Keratinocyte (primary cell): ENCODE data around the gene LRP3. TPM values are rescaled to one million over a fixed set of nuclear protein-coding genes. Genes with fewer than 3 reads are reported as not detected.

Source experiments
- DNase-seq: peaks from one replicate; pipeline ENCODE4 v3.0.0-alpha.2; 2011; ENCODE audit warnings: low read depth, missing footprints, low spot score
- FAIRE-seq: peaks from 2 replicates; lab custom pipeline; 2011; peaks lifted over from hg19 to GRCh38; lab: Jason Lieb, UNC
- H2AFZ ChIP-seq: 2 replicates; pipeline ENCODE4 v1.6.0; 2012; ENCODE audit warnings: low read length, control low read depth, inconsistent platforms; ENCODE audit not compliant: control insufficient read depth
- H3K27ac ChIP-seq: 2 replicates; pipeline ENCODE4 v1.5.1; 2011; ENCODE audit warnings: low read length; ENCODE audit not compliant: control insufficient read depth, insufficient read depth
- H3K27me3 ChIP-seq: 3 replicates; pipeline ENCODE4 v1.6.0; 2011; ENCODE audit warnings: low read length; ENCODE audit not compliant: control insufficient read depth, insufficient read depth; ENCODE audit errors: extremely low read depth
- H3K36me3 ChIP-seq, 2 experiments: 2 replicates in 1 of 2; 3 replicates in 1 of 2; pipeline ENCODE4 v1.5.1; 2011; ENCODE audit warnings: low read length in 2 of 2, mild to moderate bottlenecking in 1 of 2; ENCODE audit not compliant: control insufficient read depth in 2 of 2, insufficient read depth in 2 of 2; ENCODE audit errors: extremely low read depth in 1 of 2
- H3K4me1 ChIP-seq: 3 replicates; pipeline ENCODE4 v1.5.1; 2011; ENCODE audit warnings: low read length; ENCODE audit not compliant: control insufficient read depth, insufficient read depth; ENCODE audit errors: extremely low read depth
- H3K4me2 ChIP-seq: 3 replicates; pipeline ENCODE4 v1.6.0; 2011; ENCODE audit warnings: low read depth, low read length; ENCODE audit not compliant: control insufficient read depth, insufficient read depth; ENCODE audit errors: extremely low read depth
- H3K4me3 ChIP-seq, 3 experiments: fragments of 200-600 bp in 1 of 3; sonication (generic) in 1 of 3; 2 replicates in 2 of 3; 3 replicates in 1 of 3; pipeline ENCODE4 v1.5.1; 2011 to 2016; ENCODE audit warnings: low read length in 3 of 3, mild to moderate bottlenecking in 3 of 3, control low read depth in 2 of 3, inconsistent platforms in 1 of 3, low read depth in 1 of 3, mixed read lengths in 1 of 3, mixed run types in 1 of 3, moderate library complexity in 1 of 3; ENCODE audit not compliant: control insufficient read depth in 2 of 3, insufficient read depth in 2 of 3; ENCODE audit errors: extremely low read depth in 1 of 3
- H3K79me2 ChIP-seq: 2 replicates; pipeline ENCODE4 v1.6.0; 2012; ENCODE audit warnings: low read length; ENCODE audit not compliant: control insufficient read depth, insufficient read depth
- H3K9ac ChIP-seq: 3 replicates; pipeline ENCODE4 v1.6.0; 2011; ENCODE audit warnings: low read length; ENCODE audit not compliant: control insufficient read depth, insufficient read depth; ENCODE audit errors: extremely low read depth
- H3K9me1 ChIP-seq: 3 replicates; pipeline ENCODE4 v1.6.0; 2011; ENCODE audit warnings: low read length; ENCODE audit not compliant: control insufficient read depth, insufficient read depth; ENCODE audit errors: extremely low read depth
- H3K9me3 ChIP-seq: 2 replicates; pipeline ENCODE4 v1.5.1; 2012; ENCODE audit warnings: low read depth, low read length; ENCODE audit not compliant: control insufficient read depth
- H4K20me1 ChIP-seq: 3 replicates; pipeline ENCODE4 v1.6.0; 2011; ENCODE audit warnings: low read length; ENCODE audit not compliant: control insufficient read depth, insufficient read depth; ENCODE audit errors: extremely low read depth
- EZH2 ChIP-seq: IDR thresholded peaks from one replicate; pipeline ENCODE4 v1.6.1; 2012; ENCODE audit warnings: inconsistent platforms, mild to moderate bottlenecking, low read length, moderate library complexity
- dilution Hi-C: fragments of 300-500 bp; cut with MboI; formaldehyde crosslinking; loops from one replicate; pipeline ENCODE4 v1.7.0; 2020; ENCODE audit warnings: low sequenced_read_pairs; ENCODE audit not compliant: extremely low pct_ligation_motif_present
- polyA plus RNA-seq, 5 experiments: library from polyadenylated mRNA; depleted of rRNA in 3 of 5; stranded (reverse) in 3 of 5; stranded (forward) in 1 of 5; unstranded in 1 of 5; fragments of >200 nt; gene quantifications; 1 replicate in 1 of 5; 2 replicates in 3 of 5; 3 replicates in 1 of 5; pipeline versions ENCODE4 v1.2.1 to v1.2.3, GENCODE V29; 2011 to 2012; ENCODE audit warnings: missing spikeins in 2 of 5, low read depth in 1 of 5, low replicate concordance in 1 of 5
- TF ChIP-seq, protein P1 (sequence below), 3 experiments: IDR thresholded peaks in 1 of 3; conservative IDR thresholded peaks in 1 of 3; optimal IDR thresholded peaks in 1 of 3; 2 replicates in 2 of 3; 3 replicates in 1 of 3; pipeline versions ENCODE3 to v1.5.1; 2011; ENCODE audit warnings: low read length in 3 of 3, mild to moderate bottlenecking in 3 of 3, moderate library complexity in 2 of 3, control low read depth in 1 of 3, inconsistent platforms in 1 of 3; ENCODE audit not compliant: insufficient read depth in 2 of 3; ENCODE audit errors: extremely low read depth in 1 of 3

LRP3 gene
- polyA plus RNA-seq, 1 donor (not counting 4 experiments of a cell fraction or from before 2014, with no cell fraction given), result 5.0 TPM

DNA sequence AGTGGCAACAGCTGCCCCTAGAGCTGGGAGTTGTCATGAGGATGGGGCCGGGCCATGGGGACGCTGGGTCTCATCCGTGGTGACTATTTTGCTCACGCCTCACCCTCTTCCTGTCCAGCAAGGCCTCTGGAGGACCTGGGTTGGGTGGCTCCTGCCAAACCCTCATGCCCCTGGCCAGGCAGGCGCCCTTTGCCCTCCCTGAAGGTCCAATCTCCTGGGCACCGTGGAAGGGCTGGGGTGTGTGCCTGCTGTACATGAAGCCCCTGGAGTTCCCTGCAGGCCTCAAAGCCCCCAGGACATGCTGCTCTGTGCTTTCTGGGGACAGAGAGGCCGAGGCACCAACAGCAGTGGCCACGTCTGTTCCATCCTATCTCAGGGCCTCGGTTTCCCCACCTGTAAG lies 13.8 kb downstream of the LRP3 start:
- Histone ChIP-seq H3K4me3 (no peak overlapping the region), H3K79me2 (no peaks in the 10 kb centered on the region), H3K9me1 (no peaks in the 10 kb centered on the region), H2AFZ (no peak overlapping the region), H3K9me3 (no peaks in the 10 kb centered on the region), H3K4me1 (no peaks in the 10 kb centered on the region), H4K20me1 (no peaks in the 10 kb centered on the region), H3K36me3 (peaks cover 0 to 6% of the 10 kb centered on the region in 2 experiments), H3K9ac (no peak overlapping the region), H3K27ac (no peak overlapping the region), H3K4me2 (no peak overlapping the region), H3K27me3 (no peaks in the 10 kb centered on the region)
- dilution Hi-C loops, result no loop called here
- TF ChIP-seq, protein P1, sequence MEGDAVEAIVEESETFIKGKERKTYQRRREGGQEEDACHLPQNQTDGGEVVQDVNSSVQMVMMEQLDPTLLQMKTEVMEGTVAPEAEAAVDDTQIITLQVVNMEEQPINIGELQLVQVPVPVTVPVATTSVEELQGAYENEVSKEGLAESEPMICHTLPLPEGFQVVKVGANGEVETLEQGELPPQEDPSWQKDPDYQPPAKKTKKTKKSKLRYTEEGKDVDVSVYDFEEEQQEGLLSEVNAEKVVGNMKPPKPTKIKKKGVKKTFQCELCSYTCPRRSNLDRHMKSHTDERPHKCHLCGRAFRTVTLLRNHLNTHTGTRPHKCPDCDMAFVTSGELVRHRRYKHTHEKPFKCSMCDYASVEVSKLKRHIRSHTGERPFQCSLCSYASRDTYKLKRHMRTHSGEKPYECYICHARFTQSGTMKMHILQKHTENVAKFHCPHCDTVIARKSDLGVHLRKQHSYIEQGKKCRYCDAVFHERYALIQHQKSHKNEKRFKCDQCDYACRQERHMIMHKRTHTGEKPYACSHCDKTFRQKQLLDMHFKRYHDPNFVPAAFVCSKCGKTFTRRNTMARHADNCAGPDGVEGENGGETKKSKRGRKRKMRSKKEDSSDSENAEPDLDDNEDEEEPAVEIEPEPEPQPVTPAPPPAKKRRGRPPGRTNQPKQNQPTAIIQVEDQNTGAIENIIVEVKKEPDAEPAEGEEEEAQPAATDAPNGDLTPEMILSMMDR (optimal IDR thresholded peaks at IDR 0.05 in 1 of 3, IDR thresholded peaks at IDR 0.05 in 1 of 3, conservative IDR thresholded peaks at IDR 0.05 in 1 of 3; ENCODE audit: extremely low read depth in 1 of 3, insufficient read depth in 2 of 3, low read length in 3 of 3), result no peak
- no peak for TF ChIP-seq EZH2
- DNase-seq (no peak), FAIRE-seq (no peak)

DNA sequence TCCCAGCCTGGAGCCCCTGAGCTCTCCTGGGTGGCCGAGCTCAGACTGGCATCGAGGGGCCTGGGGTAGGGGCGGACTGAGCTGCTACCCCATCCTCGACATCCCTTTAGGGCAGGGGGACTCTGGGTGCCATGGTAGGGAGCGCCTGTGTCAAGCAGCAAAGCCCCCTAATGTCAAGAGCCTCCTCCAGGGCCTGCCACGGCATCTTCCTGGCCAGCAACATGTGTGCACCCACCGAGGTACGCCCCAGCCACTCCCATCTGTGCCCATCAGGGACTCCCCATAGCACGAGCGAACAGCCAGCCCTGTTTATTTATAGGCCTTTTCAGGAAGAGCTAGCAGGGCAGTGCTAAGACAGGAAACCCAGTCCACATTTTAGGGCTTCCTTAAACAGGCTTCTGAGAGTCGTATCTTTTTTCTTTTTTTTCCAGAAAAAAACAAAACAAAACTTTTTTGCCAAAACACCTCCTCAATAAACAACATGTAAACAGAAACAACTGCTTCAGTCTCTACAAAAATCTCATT lies 14.3 kb downstream of the LRP3 start:
- Histone ChIP-seq H3K9me1 (no peaks in the 10 kb centered on the region), H3K27me3 (no peaks in the 10 kb centered on the region), H3K9ac (no peak overlapping the region), H3K4me3 (no peak overlapping the region), H3K36me3 (peaks cover 0 to 5% of the 10 kb centered on the region in 2 experiments), H3K27ac (no peak overlapping the region), H3K4me2 (no peak overlapping the region), H4K20me1 (no peaks in the 10 kb centered on the region), H3K4me1 (no peaks in the 10 kb centered on the region), H2AFZ (no peak overlapping the region), H3K79me2 (no peaks in the 10 kb centered on the region), H3K9me3 (no peaks in the 10 kb centered on the region)
- FAIRE-seq (no peak), DNase-seq (no peak)
- dilution Hi-C loops, result no loop called here
- no peak for TF ChIP-seq EZH2
- TF ChIP-seq, protein P1 (optimal IDR thresholded peaks at IDR 0.05 in 1 of 3, IDR thresholded peaks at IDR 0.05 in 1 of 3, conservative IDR thresholded peaks at IDR 0.05 in 1 of 3; ENCODE audit: extremely low read depth in 1 of 3, insufficient read depth in 2 of 3, low read length in 3 of 3), result no peak
